SK-N-SH (cell line): ENCODE measurements around the gene FAHD1. TPM values are rescaled to one million over a fixed set of nuclear protein-coding genes. Genes with fewer than 3 reads are reported as not detected.

ENCODE experiments used
- CTCF ChIA-PET: fragments of 300-600, 350-600 bp; formaldehyde crosslinking; extraction: SDS; loops from one replicate; lab custom pipeline; 2021; lab: Yijun Ruan, JAX
- POLR2A ChIA-PET: fragments of 350-600 bp; sonication (Branson Sonifier 250); formaldehyde crosslinking; extraction: SDS; loops from one replicate; lab custom pipeline; 2020; ENCODE audit warnings: antibody characterized with exemption, inconsistent platforms; lab: Yijun Ruan, JAX
- DNase-seq: peaks from one replicate; pipeline ENCODE4 v3.0.0; 2012
- H2AFZ ChIP-seq: fragments of 200-600 bp; sonication (generic); 2 replicates; pipeline ENCODE4 v1.8.1; 2016; ENCODE audit warnings: antibody characterized with exemption, mild to moderate bottlenecking, low read depth
- H3F3A ChIP-seq: fragments of 200-600 bp; sonication (generic); replicated peaks from 2 replicates; pipeline ENCODE3; 2016; ENCODE audit warnings: antibody characterized with exemption, mild to moderate bottlenecking; ENCODE audit not compliant: insufficient read depth
- H3K27ac ChIP-seq, 2 experiments: fragments of 200-500 bp in 1 of 2; fragments of 200-600 bp in 1 of 2; sonication (Bioruptor generic) in 1 of 2; sonication (generic), shearing (Covaris generic) in 1 of 2; 2 replicates each; pipeline versions ENCODE4 v1.5.1 to v1.6.1; 2014 to 2016; ENCODE audit warnings: low read depth in 2 of 2, inconsistent platforms in 1 of 2, low read length in 1 of 2, mild to moderate bottlenecking in 1 of 2, mixed read lengths in 1 of 2
- H3K27me3 ChIP-seq: fragments of 200-600 bp; sonication (generic), shearing (Covaris generic); 2 replicates; pipeline ENCODE4 v1.6.1; 2016; ENCODE audit warnings: mixed run types; ENCODE audit not compliant: insufficient read depth
- H3K36me3 ChIP-seq, 2 experiments: fragments of 200-500 bp in 1 of 2; fragments of 200-600 bp in 1 of 2; sonication (Bioruptor generic) in 1 of 2; sonication (generic) in 1 of 2; replicated peaks in 1 of 2; 2 replicates each; pipeline versions ENCODE3 to v1.5.1; 2014 to 2016; ENCODE audit warnings: low read length in 1 of 2, mild to moderate bottlenecking in 1 of 2; ENCODE audit not compliant: insufficient read depth in 2 of 2, control insufficient read depth in 1 of 2
- H3K4me1 ChIP-seq, 2 experiments: fragments of 200-500 bp in 1 of 2; fragments of 200-600 bp in 1 of 2; sonication (Bioruptor generic) in 1 of 2; sonication (generic), shearing (Covaris generic) in 1 of 2; 2 replicates each; pipeline versions ENCODE4 v1.5.1 to v1.6.1; 2014 to 2016; ENCODE audit warnings: low read depth in 1 of 2, low read length in 1 of 2, mixed run types in 1 of 2; ENCODE audit not compliant: insufficient read depth in 2 of 2, control insufficient read depth in 1 of 2
- H3K4me2 ChIP-seq: fragments of 200-600 bp; sonication (generic), shearing (Covaris generic); 2 replicates; pipeline ENCODE4 v1.6.1; 2017; ENCODE audit warnings: mixed run types
- H3K4me3 ChIP-seq, 2 experiments: fragments of 200-500 bp in 1 of 2; fragments of 200-600 bp in 1 of 2; sonication (Bioruptor generic) in 1 of 2; sonication (generic), shearing (Covaris generic) in 1 of 2; 2 replicates each; pipeline versions ENCODE4 v1.5.1 to v1.8.1; 2014 to 2016; ENCODE audit warnings: low read depth in 2 of 2, inconsistent platforms in 1 of 2, low read length in 1 of 2, mild to moderate bottlenecking in 1 of 2, mixed read lengths in 1 of 2, moderate library complexity in 1 of 2
- H3K79me2 ChIP-seq: fragments of 200-600 bp; sonication (generic); 2 replicates; pipeline ENCODE4 v1.8.1; 2017; ENCODE audit warnings: mild to moderate bottlenecking; ENCODE audit not compliant: insufficient read depth
- H3K9ac ChIP-seq: fragments of 200-600 bp; sonication (generic); 2 replicates; pipeline ENCODE4 v1.6.1; 2017; ENCODE audit warnings: mixed run types
- H3K9me2 ChIP-seq: fragments of 200-600 bp; sonication (generic); 2 replicates; pipeline ENCODE4 v1.6.1; 2017; ENCODE audit warnings: mixed run types
- H3K9me3 ChIP-seq: fragments of 200-600 bp; sonication (generic); 2 replicates; pipeline ENCODE4 v1.6.1; 2017; ENCODE audit warnings: mixed run types, mild to moderate bottlenecking, moderate library complexity
- H4K20me1 ChIP-seq: fragments of 200-600 bp; sonication (generic); 2 replicates; pipeline ENCODE4 v1.6.1; 2017; ENCODE audit warnings: mild to moderate bottlenecking, mixed run types; ENCODE audit not compliant: insufficient read depth
- FOSL2 ChIP-seq: IDR thresholded peaks from 2 replicates; pipeline ENCODE4 v1.4.0; 2012; ENCODE audit warnings: low read depth, mild to moderate bottlenecking, moderate library complexity, borderline replicate concordance
- FOXJ3 ChIP-seq: sonication (generic); formaldehyde crosslinking; IDR thresholded peaks from 2 replicates; pipeline ENCODE4 v1.5.1; 2020; ENCODE audit warnings: mild to moderate bottlenecking, missing genetic modification reagents
- FOXM1 ChIP-seq: IDR thresholded peaks from 2 replicates; pipeline ENCODE4 v1.4.0; 2012; ENCODE audit warnings: low read depth, mild to moderate bottlenecking
- IRF3 ChIP-seq: fragments of 150-350 bp; IDR thresholded peaks from 2 replicates; pipeline ENCODE4 v1.6.1; 2016; ENCODE audit warnings: mild to moderate bottlenecking, low read depth, low read length
- JUND ChIP-seq: IDR thresholded peaks from 2 replicates; pipeline ENCODE4 v1.4.0; 2012
- MAX ChIP-seq: IDR thresholded peaks from 2 replicates; pipeline ENCODE4 v1.4.0; 2012; ENCODE audit warnings: low read depth
- NRF1 ChIP-seq: IDR thresholded peaks from 2 replicates; pipeline ENCODE4 v1.6.1; 2012; ENCODE audit warnings: low read depth, mild to moderate bottlenecking, low read length
- PBX3 ChIP-seq: IDR thresholded peaks from 2 replicates; pipeline ENCODE4; 2012
- POLR2AphosphoS5 ChIP-seq: IDR thresholded peaks from 2 replicates; pipeline ENCODE4 v1.6.1; 2012; ENCODE audit warnings: low read depth, low read length
- RAD21 ChIP-seq: IDR thresholded peaks from 2 replicates; pipeline ENCODE4 v1.6.1; 2012; ENCODE audit warnings: mild to moderate bottlenecking, low read length
- TAF1 ChIP-seq: IDR thresholded peaks from 2 replicates; pipeline ENCODE4 v1.6.1; 2012; ENCODE audit warnings: low read depth, mild to moderate bottlenecking, low read length, moderate library complexity, borderline replicate concordance
- TCF12 ChIP-seq: IDR thresholded peaks from 2 replicates; pipeline ENCODE4 v1.4.0; 2012
- WGBS: methylation state at CpG from one replicate; pipeline ENCODE4 v1.1.6; 2017; ENCODE audit warnings: low lambda C conversion rate; 5-methylcytosine and 5-hydroxymethylcytosine counted together
- polyA plus RNA-seq, 3 experiments: library from polyadenylated mRNA; depleted of rRNA; stranded (reverse); fragments of >200 nt; gene quantifications; 2 replicates each; pipeline ENCODE4 v1.2.3, GENCODE V29; 2012
- TF ChIP-seq, protein P1 (sequence below): IDR thresholded peaks from 2 replicates; pipeline ENCODE4 v1.4.0; 2012; ENCODE audit warnings: low read depth, borderline replicate concordance
- TF ChIP-seq, protein P2 (sequence below): fragments of 150-350 bp; IDR thresholded peaks from 2 replicates; pipeline ENCODE4 v1.6.1; 2017; ENCODE audit warnings: antibody characterized with exemption, low read length, low read depth, borderline replicate concordance

The FAHD1 gene
- polyA plus RNA-seq, 1 of the 3 experiments (the other 2 are of a cell fraction): 59.0 TPM

- no peaks in the 10 kb centered on the region for H3K9me2 ChIP-seq
- 90% methylated on average over 5 of the region's 18 CpGs for WGBS
These were observed 18.3 kb upstream of the FAHD1 start for GRCh38 chr16:1808691-1809090.

More at GRCh38 chr16:1808691-1809090, 18.3 kb upstream of the FAHD1 start:
- H4K20me1 ChIP-seq: no peaks in the 10 kb centered on the region
- H3K4me3 ChIP-seq: no peak overlapping the region
- no peak for DNase-seq
- H3K9ac ChIP-seq: no peak overlapping the region
- no peaks in the 10 kb centered on the region for H3K9me3 ChIP-seq
- H3K4me2 ChIP-seq: no peak overlapping the region
- no peak for TF ChIP-seq FOXM1
- TF ChIP-seq PBX3: no peak
- TF ChIP-seq NRF1: no peak
- no peak for TF ChIP-seq FOSL2
- TF ChIP-seq, protein P1, sequence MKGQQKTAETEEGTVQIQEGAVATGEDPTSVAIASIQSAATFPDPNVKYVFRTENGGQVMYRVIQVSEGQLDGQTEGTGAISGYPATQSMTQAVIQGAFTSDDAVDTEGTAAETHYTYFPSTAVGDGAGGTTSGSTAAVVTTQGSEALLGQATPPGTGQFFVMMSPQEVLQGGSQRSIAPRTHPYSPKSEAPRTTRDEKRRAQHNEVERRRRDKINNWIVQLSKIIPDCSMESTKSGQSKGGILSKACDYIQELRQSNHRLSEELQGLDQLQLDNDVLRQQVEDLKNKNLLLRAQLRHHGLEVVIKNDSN: no peak
- no peak for TF ChIP-seq JUND
- no peak for TF ChIP-seq IRF3
- no peak for TF ChIP-seq RAD21
- no peak for TF ChIP-seq POLR2AphosphoS5
- TF ChIP-seq, protein P2, sequence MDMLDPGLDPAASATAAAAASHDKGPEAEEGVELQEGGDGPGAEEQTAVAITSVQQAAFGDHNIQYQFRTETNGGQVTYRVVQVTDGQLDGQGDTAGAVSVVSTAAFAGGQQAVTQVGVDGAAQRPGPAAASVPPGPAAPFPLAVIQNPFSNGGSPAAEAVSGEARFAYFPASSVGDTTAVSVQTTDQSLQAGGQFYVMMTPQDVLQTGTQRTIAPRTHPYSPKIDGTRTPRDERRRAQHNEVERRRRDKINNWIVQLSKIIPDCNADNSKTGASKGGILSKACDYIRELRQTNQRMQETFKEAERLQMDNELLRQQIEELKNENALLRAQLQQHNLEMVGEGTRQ: no peak
- TF ChIP-seq TCF12: no peak
- TF ChIP-seq FOXJ3 (CRISPR knock-in tag): no peak
- TF ChIP-seq MAX: no peak
- no peak for TF ChIP-seq TAF1
- H3K79me2 ChIP-seq: peaks cover 4% of the 10 kb centered on the region; the same call in 1 of the 2 replicates
- ChIA-PET POLR2A (no interaction called here), CTCF (no interaction called here)
- no peaks in the 10 kb centered on the region for H3K27me3 ChIP-seq
- H3K36me3 ChIP-seq: peaks cover 9 to 10% of the 10 kb centered on the region in 2 experiments
- no peak overlapping the region for H3K27ac ChIP-seq
- H3K4me1 ChIP-seq: no peaks in the 10 kb centered on the region
- H3F3A ChIP-seq: peaks cover 4% of the 10 kb centered on the region
- H2AFZ ChIP-seq: no peak overlapping the region
